ENCODE results near the gene ETV6.

Gene ETV6

GRCh38 chr12:11758087-11758486 lies 108.6 kb downstream of the ETV6 start:
- DNase-seq (ENCODE audit: low read depth in 2 of 2), result no peak

DNA sequence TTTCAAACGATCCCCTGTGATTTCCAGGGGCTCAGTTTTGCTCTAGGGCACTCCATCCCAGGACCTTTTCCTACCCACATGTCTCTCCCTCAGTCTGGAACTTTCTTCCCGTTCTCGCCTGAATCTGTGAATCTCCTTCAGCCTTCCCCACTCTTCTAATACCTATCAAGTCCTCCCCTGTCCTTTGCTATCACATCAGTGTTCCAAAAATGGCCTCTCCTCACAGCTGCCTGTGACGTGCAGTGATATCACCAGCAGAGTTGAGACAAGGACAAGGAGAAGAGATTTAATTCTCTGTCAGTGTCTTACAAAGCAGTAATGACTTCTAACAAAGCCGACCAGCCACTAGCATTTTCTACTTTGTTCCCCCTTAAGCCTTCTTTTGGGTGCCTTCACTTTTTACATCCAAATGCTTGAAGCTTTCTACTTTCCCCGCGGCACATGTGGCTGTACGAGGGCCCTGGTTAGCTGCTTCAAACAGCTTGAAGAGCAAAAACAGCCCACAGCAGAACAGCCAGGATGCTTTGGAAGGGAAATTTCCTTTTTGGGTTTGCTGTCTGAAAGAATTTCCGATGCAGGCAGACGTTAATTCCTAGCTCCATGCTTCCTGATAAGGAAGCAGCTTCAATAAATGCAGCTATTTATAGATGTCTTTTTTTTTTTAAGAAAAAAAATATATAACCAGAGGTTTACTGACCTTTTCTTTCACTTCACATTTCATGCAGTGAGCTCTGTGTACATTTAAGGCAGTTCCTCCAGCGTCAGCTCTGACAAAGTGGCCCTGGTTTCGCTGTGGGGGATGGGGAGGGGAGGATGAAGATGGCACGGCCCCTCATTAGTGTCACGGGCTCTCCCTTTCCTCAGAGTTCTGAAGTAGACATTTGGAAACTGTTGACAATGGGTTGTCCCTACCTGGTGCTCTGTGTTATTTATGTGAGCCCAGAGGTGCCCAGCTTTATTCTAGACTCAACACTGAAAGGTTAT lies 109.3 kb downstream of the ETV6 start:
- no peak for DNase-seq (ENCODE audit: low read depth in 2 of 2)

DNA sequence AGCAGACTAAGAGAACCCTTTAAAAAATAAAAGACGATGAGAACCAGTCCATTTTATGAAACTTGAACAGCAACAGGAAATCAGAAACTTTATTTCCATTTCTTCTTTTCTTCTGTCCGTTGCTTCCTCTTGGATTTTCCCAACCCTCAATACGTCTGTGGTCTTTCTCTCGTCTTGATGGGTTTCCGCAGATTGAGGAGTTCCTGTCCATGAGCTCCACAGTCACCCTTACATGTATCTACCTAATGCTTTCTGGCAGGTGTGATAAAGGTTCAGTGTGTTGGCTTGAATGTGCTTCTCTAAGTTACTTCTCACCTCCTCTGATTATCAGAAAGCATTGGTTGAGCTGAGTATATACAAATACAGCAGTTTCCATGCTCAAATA lies 110.0 kb downstream of the ETV6 start:
- DNase-seq (ENCODE audit: low read depth in 2 of 2), result no peak

DNA sequence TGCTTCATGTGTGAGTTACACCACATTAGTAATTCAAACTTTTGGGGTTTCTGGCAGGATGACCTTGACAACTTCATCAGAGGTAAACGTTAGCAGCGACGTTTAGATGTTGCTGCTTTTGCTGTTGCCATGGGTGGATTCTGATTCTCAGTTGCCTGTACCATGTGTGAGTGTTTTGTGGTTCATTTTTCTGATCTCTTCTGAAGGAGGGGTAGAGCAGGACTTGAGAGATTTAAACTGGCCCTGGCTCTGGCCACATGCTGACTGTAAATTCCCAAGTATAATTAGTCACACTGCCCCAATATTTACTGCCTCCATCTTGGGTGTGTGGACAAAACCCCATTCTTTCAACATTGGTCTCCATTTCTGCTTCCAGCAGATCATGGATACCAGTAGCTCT lies 110.4 kb downstream of the ETV6 start:
- no peak for DNase-seq (ENCODE audit: low read depth in 2 of 2)

- no peak for DNase-seq (ENCODE audit: low read depth in 2 of 2)
These were observed 112.5 kb downstream of the ETV6 start for GRCh38 chr12:11761869-11762567.

DNA sequence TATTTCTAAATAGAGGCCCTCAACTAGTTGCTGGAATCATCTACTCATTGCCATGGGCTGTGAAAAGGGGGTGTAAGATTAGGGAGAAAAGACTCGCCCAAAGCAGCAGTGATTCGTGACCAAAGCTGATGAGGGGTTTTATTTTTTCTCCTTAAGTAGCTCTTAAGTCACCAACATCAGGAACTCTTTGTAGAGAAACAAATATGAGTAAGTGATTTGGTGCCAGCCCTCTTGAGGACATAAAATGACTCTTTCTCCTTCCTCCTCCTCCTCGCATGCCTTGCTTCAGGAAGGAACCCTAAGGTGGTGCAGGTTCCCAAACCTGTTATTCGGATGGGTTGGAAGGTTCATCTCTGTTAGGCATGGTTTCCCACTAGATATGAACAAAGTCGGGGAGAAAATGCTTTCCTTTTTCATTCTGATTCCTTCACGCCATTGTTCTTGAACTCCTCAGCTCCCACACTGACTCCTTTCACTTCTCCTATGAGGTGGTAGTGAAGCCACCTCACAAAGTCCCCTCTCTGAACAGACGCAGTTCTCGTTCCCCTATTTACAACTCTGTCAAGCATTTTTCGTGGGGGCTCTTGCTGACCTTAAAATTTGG lies 113.4 kb downstream of the ETV6 start:
- DNase-seq (ENCODE audit: low read depth in 2 of 2), result no peak

DNA sequence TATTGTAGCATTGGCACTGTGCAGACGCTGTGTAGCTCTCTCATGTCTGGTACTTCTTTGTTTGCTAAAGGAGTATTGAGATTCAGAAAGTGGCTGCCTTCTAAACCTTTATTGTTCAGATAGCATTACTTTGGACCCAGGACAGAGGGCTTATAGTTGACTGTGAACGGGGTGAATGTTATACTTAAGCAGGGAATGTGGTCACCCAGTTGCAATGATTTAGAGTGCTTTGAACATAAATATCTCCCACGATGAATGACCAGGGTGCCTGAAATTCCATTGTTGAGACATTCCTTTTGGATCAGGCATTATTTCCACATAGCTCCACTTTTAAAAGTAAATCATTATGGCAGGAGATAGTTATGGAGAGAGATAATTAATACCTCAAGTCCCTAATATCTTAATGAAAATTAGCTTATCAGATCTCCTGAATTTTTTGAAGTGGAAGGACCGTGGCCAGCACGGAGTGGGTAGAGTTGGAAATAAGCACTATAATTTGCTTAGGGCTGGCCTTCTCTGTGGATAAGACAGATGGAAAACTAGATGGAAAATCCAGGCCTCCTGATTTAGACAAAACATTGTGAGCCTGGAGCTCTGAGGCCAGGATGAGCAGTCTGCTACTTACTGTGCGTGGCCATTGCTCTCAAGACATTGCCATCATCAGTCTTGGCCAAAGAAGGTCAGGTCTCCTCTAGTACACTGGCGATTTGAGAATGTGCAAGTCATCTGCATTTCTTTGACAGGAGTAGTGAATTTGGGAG lies 114.5 kb downstream of the ETV6 start:
- DNase-seq (ENCODE audit: low read depth in 2 of 2), result no peak

GRCh38 chr12:11764837-11765236 lies 115.4 kb downstream of the ETV6 start:
- DNase-seq (ENCODE audit: low read depth in 2 of 2), result no peak

GRCh38 chr12:11765421-11765816 lies 115.9 kb downstream of the ETV6 start:
- no peak for DNase-seq (ENCODE audit: low read depth in 2 of 2)

GRCh38 chr12:11765817-11766794 lies 116.6 kb downstream of the ETV6 start:
- DNase-seq (ENCODE audit: low read depth in 2 of 2), result peak; percentile 32 to 63

DNA sequence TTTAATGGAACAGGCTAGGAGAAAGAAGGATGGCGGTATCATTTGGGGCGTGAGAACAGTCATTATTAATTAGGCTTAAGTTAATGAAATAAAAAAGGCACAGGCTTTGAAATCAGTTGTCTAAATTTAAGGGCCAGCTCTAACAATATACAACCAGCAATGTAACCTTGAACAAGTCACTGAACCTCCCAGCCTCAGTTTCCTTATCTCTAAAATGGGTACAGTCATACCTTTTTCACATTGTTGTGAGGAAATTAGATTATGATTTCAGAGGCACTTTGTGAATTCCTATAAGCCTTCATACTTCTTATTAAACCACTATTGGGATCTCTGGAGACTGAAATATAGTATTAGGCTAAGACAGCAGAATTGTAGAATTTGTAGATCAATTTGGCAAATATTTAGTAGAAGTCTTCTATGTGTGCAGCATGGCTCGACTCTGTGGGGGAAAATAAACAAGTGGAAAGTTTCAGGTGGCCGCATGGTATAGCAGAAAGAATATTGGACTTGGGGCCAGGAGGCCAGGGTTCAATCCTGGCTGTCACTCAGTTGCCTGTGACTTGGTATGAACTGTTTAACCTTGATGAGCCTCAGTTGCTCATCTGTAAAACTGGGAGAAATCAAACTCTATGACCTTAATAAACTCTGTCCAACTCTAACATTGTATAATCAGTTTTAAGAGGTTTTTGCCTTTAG lies 117.7 kb downstream of the ETV6 start:
- DNase-seq (ENCODE audit: low read depth in 2 of 2), result no peak

GRCh38 chr12:11767798-11768197 lies 118.3 kb downstream of the ETV6 start:
- no peak for DNase-seq (ENCODE audit: low read depth in 2 of 2)

DNA sequence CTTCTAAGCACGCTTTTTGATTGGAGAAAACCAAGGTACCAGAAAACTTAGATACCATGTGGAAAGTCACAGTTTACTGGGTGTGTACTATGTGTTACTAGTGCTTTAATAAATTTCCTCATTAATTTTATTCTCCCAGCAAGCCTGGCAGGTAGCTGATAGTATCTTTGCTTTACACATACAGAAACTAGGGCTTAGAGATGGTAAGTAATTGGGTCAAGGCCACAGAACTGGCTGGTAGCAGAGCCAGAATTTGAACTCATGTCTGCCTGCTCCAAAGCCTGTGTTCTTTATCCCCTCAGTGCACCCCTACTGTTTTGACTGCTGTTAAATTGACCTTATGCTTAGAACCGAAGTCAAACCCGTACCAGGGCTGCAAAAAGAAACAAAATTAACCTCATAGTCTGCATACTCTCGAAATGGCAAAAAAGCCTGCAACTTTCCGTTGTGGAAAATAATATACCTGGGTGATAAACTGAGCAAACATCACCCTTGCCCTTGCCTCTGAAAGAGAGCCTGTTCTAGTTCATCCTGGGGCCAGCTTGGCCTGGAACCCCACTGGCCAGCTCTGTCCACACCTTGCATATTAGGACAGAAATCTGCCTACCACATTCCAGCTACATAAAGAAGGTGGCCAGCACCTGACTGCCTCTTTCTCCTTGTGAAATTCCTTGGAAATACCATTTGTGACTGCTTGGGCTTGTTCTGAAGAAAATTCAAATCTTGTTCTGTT lies 118.9 kb downstream of the ETV6 start:
- DNase-seq (ENCODE audit: low read depth in 2 of 2), result no peak

DNA sequence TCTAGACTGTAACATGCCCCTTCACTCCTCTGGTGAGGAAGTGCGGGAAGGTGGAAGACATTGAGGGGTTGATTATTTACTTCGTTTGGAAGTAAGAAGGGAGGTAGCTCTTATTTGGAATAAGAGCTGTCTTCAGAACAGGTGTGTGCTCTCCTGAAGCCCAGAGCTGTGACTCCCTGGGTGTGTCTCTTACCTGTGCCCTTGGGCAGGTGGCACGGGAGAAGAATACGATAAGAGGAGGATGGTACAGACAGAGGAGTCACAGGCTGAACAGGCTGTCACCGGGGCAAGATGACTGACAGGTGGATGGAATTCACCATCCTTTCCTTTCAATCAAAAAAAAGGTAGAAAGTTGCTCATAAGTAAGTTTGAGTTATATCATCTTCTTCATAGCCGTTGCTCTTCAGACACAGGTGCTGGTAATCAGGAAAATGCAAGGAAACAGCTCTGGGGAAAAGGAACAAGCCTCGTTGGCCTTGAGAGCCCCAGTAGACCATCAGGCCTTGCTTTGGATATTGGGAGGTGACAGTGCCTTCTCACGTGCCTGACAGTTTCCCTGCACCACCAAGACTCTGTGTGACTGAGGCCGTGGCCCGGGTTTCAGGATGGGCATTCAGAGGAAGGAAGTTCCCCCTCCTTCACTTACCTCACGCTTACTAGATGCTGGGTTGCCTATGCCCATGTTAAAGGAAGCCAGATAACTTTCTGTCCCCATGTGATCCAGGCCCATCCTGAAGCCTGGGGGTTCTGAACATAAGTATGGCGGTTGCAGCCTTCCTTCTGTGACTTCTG lies 120.4 kb downstream of the ETV6 start:
- no peak for DNase-seq (ENCODE audit: low read depth in 2 of 2)

GRCh38 chr12:11771356-11771755 lies 121.9 kb downstream of the ETV6 start:
- DNase-seq (ENCODE audit: low read depth in 2 of 2), result no peak

DNA sequence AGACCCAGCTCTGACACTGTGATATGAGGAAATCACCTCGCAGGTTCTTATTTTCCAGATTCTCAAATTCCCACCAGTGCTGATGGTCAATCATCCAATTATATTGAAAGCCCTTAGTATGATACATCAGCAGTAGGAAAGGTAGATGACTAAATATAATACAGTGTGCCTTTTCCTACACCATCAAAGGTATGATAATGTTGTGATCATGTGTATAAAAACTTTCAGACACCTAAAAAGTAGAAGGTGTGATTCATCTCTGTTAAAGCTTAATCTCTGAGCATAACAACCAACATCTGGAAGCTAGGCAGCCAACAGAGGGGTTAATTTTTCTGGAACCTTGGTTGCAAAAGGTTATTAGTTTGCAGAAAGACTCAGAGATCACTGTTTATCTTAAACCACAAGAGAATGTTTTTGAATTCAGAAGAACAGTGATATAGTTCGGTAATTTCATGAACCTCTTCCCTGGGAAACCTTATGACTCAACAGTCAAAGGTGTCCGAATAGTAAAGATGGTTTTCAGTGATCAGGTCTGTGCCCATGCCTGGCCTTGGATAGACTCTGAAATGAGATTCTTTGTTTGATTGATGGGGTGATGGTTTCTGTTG lies 122.5 kb downstream of the ETV6 start:
- DNase-seq (ENCODE audit: low read depth in 2 of 2), result no peak

DNA sequence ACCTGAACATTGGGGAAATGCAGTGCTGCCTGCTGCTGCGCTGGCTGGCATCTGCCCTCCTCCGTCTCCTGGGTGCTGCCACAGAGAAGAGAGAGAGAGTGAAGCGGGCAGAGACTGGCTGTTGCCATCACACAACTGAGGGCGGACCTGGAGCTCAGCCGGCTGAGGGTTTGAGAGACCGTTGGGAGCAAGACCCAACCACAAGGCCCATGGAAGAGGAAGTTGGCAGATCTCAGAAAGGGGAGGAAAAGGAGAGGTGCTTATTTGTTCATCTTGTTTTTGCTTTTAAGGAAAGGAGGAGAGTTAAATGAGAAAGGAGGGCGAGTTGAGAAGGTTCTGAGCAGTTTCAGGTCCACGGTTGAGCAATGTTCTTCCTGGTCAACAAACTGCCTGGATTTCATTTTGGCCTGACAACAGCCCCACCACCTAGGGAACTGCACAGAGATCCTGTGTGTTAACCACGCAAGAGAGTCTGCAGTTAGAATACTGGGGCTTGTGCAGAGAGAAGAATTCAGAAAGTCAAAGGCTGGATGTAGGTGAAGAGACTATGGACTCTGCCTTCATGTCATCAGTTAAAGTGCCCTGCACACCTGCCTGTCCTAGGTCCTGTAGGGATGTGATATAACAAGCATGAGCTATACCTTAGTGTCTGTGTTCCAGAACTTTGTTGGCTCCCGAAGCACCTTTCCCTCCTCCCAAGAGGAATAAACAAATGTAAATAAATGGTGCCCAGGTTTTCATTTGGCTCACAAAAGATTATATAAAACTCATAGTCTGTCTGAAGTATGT lies 124.6 kb downstream of the ETV6 start:
- DNase-seq (ENCODE audit: low read depth in 2 of 2), result no peak
